H9 (cell line): Measurements from ENCODE around the gene NOL9. TPM values are rescaled to one million over a fixed set of nuclear protein-coding genes. Genes with fewer than 3 reads are reported as not detected.

Experiments
- DNase-seq: peaks from one replicate; pipeline ENCODE4 v3.0.0-alpha.2; 2017
- H2AFZ ChIP-seq: one replicate; pipeline ENCODE4 v1.6.1; 2013; ENCODE audit warnings: mild to moderate bottlenecking, low read length, control low read depth, moderate library complexity
- H2AK5ac ChIP-seq: 2 replicates; pipeline ENCODE4 v1.6.1; 2013; ENCODE audit warnings: low read length, control low read depth, mixed read lengths; ENCODE audit not compliant: insufficient read length
- H2BK120ac ChIP-seq: one replicate; pipeline ENCODE4 v1.6.1; 2013; ENCODE audit warnings: low read depth, mild to moderate bottlenecking, low read length, control low read depth, inconsistent platforms; ENCODE audit not compliant: poor library complexity, severe bottlenecking
- H2BK12ac ChIP-seq: 2 replicates; pipeline ENCODE4 v1.6.1; 2013; ENCODE audit warnings: low read length, control low read depth, mixed read lengths, low read depth; ENCODE audit not compliant: insufficient read length
- H2BK15ac ChIP-seq: 2 replicates; pipeline ENCODE4 v1.6.1; 2013; ENCODE audit warnings: low read depth, low read length, control low read depth
- H2BK20ac ChIP-seq: one replicate; pipeline ENCODE4 v1.6.1; 2013; ENCODE audit warnings: low read depth, mild to moderate bottlenecking, low read length, control low read depth, inconsistent platforms; ENCODE audit not compliant: poor library complexity, severe bottlenecking
- H2BK5ac ChIP-seq: 2 replicates; pipeline ENCODE4 v1.6.1; 2013; ENCODE audit warnings: low read length, control low read depth, mixed read lengths; ENCODE audit not compliant: insufficient read length
- H3K14ac ChIP-seq: 2 replicates; pipeline ENCODE4 v1.6.1; 2013; ENCODE audit warnings: low read length, control low read depth; ENCODE audit not compliant: insufficient read depth
- H3K18ac ChIP-seq: 2 replicates; pipeline ENCODE4 v1.6.1; 2013; ENCODE audit warnings: low read depth, mild to moderate bottlenecking, mixed read lengths, low read length, control low read depth; ENCODE audit not compliant: insufficient read length
- H3K23ac ChIP-seq: 2 replicates; pipeline ENCODE4 v1.6.1; 2013; ENCODE audit warnings: low read length, control low read depth, mixed read lengths, low read depth; ENCODE audit not compliant: insufficient read length
- H3K23me2 ChIP-seq: 2 replicates; pipeline ENCODE4 v1.6.1; 2013; ENCODE audit warnings: low read depth, mild to moderate bottlenecking, mixed read lengths, low read length, control low read depth; ENCODE audit not compliant: insufficient read length, poor library complexity, severe bottlenecking
- H3K27ac ChIP-seq: 2 replicates; pipeline ENCODE4 v1.5.1; 2013; ENCODE audit warnings: low read length, control low read depth, mixed read lengths, low read depth; ENCODE audit not compliant: insufficient read length
- H3K27me3 ChIP-seq: 2 replicates; pipeline ENCODE4 v1.6.1; 2013; ENCODE audit warnings: low read length, control low read depth, inconsistent platforms; ENCODE audit not compliant: insufficient read depth
- H3K4ac ChIP-seq: 2 replicates; pipeline ENCODE4 v1.6.1; 2013; ENCODE audit warnings: low read depth, mild to moderate bottlenecking, control low read depth, inconsistent platforms, low read length, moderate library complexity
- H3K4me1 ChIP-seq: 2 replicates; pipeline ENCODE4 v1.6.1; 2013; ENCODE audit warnings: low read length, control low read depth, inconsistent platforms; ENCODE audit not compliant: insufficient read depth
- H3K4me2 ChIP-seq: 2 replicates; pipeline ENCODE4 v1.6.1; 2013; ENCODE audit warnings: low read length, control low read depth, mixed read lengths; ENCODE audit not compliant: insufficient read length, insufficient read depth
- H3K56ac ChIP-seq: 2 replicates; pipeline ENCODE4 v1.6.1; 2013; ENCODE audit warnings: low read depth, mild to moderate bottlenecking, mixed read lengths, low read length, control low read depth; ENCODE audit not compliant: insufficient read length
- H3K79me1 ChIP-seq: 2 replicates; pipeline ENCODE4 v1.6.1; 2013; ENCODE audit warnings: low read depth, mild to moderate bottlenecking, moderate library complexity, low read length, control low read depth, inconsistent platforms; ENCODE audit not compliant: insufficient read depth, poor library complexity, severe bottlenecking
- H3K79me2 ChIP-seq: 2 replicates; pipeline ENCODE4 v1.6.1; 2013; ENCODE audit warnings: low read length, control low read depth, inconsistent platforms; ENCODE audit not compliant: insufficient read depth
- H3K9ac ChIP-seq: 2 replicates; pipeline ENCODE4 v1.6.1; 2013; ENCODE audit warnings: low read length, control low read depth, mixed read lengths; ENCODE audit not compliant: insufficient read length; ENCODE audit errors: extremely low read depth
- H3K9me3 ChIP-seq: one replicate; pipeline ENCODE4 v1.6.1; 2013; ENCODE audit warnings: low read depth, low read length, inconsistent platforms; ENCODE audit not compliant: control insufficient read depth
- H3T11ph ChIP-seq: one replicate; pipeline ENCODE4 v1.6.1; 2013; ENCODE audit warnings: mild to moderate bottlenecking, low read length, control low read depth, inconsistent platforms
- H4K20me1 ChIP-seq: one replicate; pipeline ENCODE4 v1.6.1; 2013; ENCODE audit not compliant: control insufficient read depth, insufficient read length, insufficient read depth
- H4K5ac ChIP-seq: 2 replicates; pipeline ENCODE4 v1.6.1; 2013; ENCODE audit warnings: low read depth, mild to moderate bottlenecking, mixed read lengths, low read length, control low read depth; ENCODE audit not compliant: insufficient read length
- H4K8ac ChIP-seq: replicated peaks from 2 replicates; pipeline ENCODE4 v1.6.1; 2013; ENCODE audit warnings: low read length, control low read depth, mixed read lengths, low read depth; ENCODE audit not compliant: insufficient read length
- H4K91ac ChIP-seq: 2 replicates; pipeline ENCODE4 v1.6.1; 2013; ENCODE audit warnings: low read depth, mild to moderate bottlenecking, moderate library complexity, mixed read lengths, low read length, control low read depth; ENCODE audit not compliant: insufficient read length
- H3K27ac Mint-ChIP-seq, 3 experiments: 2 replicates in 2 of 3; 3 replicates in 1 of 3; pipeline ENCODE4 v1.8.0; 2020 to 2021; ENCODE audit warnings: mixed read lengths in 3 of 3, mild to moderate bottlenecking in 1 of 3, moderate library complexity in 1 of 3
- H3K27me3 Mint-ChIP-seq: 2 replicates; pipeline ENCODE4 v1.8.0; 2021; ENCODE audit warnings: low read depth, mild to moderate bottlenecking, moderate library complexity, mixed read lengths
- H3K36me3 Mint-ChIP-seq, 3 experiments: 2 replicates in 2 of 3; 3 replicates in 1 of 3; pipeline ENCODE4 v1.8.0; 2020 to 2021; ENCODE audit warnings: low read depth in 3 of 3, mixed read lengths in 3 of 3; ENCODE audit not compliant: insufficient read depth in 1 of 3
- H3K4me1 Mint-ChIP-seq, 2 experiments: 2 replicates each; pipeline ENCODE4 v1.8.0; 2020; ENCODE audit warnings: mixed read lengths in 2 of 2
- H3K4me3 Mint-ChIP-seq, 2 experiments: 2 replicates in 1 of 2; 3 replicates in 1 of 2; pipeline ENCODE4 v1.8.0; 2020 to 2021; ENCODE audit warnings: mild to moderate bottlenecking in 2 of 2, mixed read lengths in 2 of 2, moderate library complexity in 1 of 2
- H3K9me3 Mint-ChIP-seq, 2 experiments: 2 replicates in 1 of 2; 3 replicates in 1 of 2; pipeline ENCODE4 v1.8.0; 2020; ENCODE audit warnings: mild to moderate bottlenecking in 2 of 2, mixed read lengths in 2 of 2, moderate library complexity in 1 of 2
- CTCF ChIP-seq: fragments of 200-600 bp; sonication (generic); conservative IDR thresholded peaks from 3 replicates; pipeline ENCODE4 v1.8.0; 2021; ENCODE audit warnings: antibody characterized with exemption, mild to moderate bottlenecking
- WGBS: extraction: QIAGEN DNeasy Blood & Tissue Kit; methylation state at CpG from one replicate; pipeline ENCODE4 v1.1.7; 2013; ENCODE audit warnings: missing lambda C conversion rate, low lambda C conversion rate, mixed read lengths; ENCODE audit not compliant: insufficient read length; ENCODE audit errors: extremely low coverage; 5-methylcytosine and 5-hydroxymethylcytosine counted together
- total RNA-seq: library from RNA; stranded (reverse); gene quantifications from 2 replicates; pipeline ENCODE4 v1.2.1, GENCODE V29; 2021

Gene NOL9
- total RNA-seq, 1 experiment from 2014 or later = 50.4 TPM

GRCh38 chr1:6528492-6528891 is 25.8 kb downstream of the NOL9 start:
- H3T11ph ChIP-seq = no peak overlapping the region
- no peak overlapping the region for H3K23ac ChIP-seq
- H4K20me1 ChIP-seq = no peaks in the 10 kb centered on the region
- no peak overlapping the region for H3K4me2 ChIP-seq
- H4K91ac ChIP-seq = no peak overlapping the region
- H2AK5ac ChIP-seq = no peak overlapping the region
- H3K9ac ChIP-seq = no peak overlapping the region
- no peaks in the 10 kb centered on the region for H3K9me3 ChIP-seq
- no peak for DNase-seq
- Mint-ChIP-seq H3K27me3 (no peaks in the 10 kb centered on the region), H3K9me3 (no peaks in the 10 kb centered on the region), H3K36me3 (peaks cover 42 to 79% (median 68%) of the 10 kb centered on the region in 3 experiments; a peak in 6 of 7 replicates), H3K4me1 (peaks cover 3 to 4% of the 10 kb centered on the region in 2 experiments), H3K4me3 (no peak overlapping the region), H3K27ac (no peak overlapping the region)
- no peak overlapping the region for H2AFZ ChIP-seq
- H3K18ac ChIP-seq = no peak overlapping the region
- no peak overlapping the region for H3K27ac ChIP-seq
- H3K14ac ChIP-seq = no peak overlapping the region
- H2BK15ac ChIP-seq = no peak overlapping the region
- H2BK5ac ChIP-seq = no peak overlapping the region
- H3K23me2 ChIP-seq = no peaks in the 10 kb centered on the region
- no CpG with 5 or more reads among the region's 7 CpGs for WGBS
- H3K4me1 ChIP-seq = no peaks in the 10 kb centered on the region
- H3K79me1 ChIP-seq = no peaks in the 10 kb centered on the region
- no peaks in the 10 kb centered on the region for H3K79me2 ChIP-seq
- H3K27me3 ChIP-seq = no peaks in the 10 kb centered on the region
- H2BK12ac ChIP-seq = no peak overlapping the region
- no peak overlapping the region for H3K4ac ChIP-seq
- no peak overlapping the region for H4K8ac ChIP-seq
- H3K56ac ChIP-seq = no peak overlapping the region
- no peak for TF ChIP-seq CTCF
- H2BK20ac ChIP-seq = no peak overlapping the region
- H2BK120ac ChIP-seq = no peak overlapping the region
- H4K5ac ChIP-seq = no peak overlapping the region
